WI38 (cell line): ENCODE data around the gene SLX4IP.

Experiments
- H3K4me3 ChIP-seq: 2 replicates; pipeline ENCODE4 v1.5.1; 2011; ENCODE audit warnings: low read depth, mild to moderate bottlenecking, control low read depth, low read length
- TF ChIP-seq, protein P1 (sequence below): IDR thresholded peaks from 2 replicates; pipeline ENCODE4 v1.5.1; 2012; ENCODE audit warnings: low read depth, mild to moderate bottlenecking, control low read depth, low read length

SLX4IP gene

DNA sequence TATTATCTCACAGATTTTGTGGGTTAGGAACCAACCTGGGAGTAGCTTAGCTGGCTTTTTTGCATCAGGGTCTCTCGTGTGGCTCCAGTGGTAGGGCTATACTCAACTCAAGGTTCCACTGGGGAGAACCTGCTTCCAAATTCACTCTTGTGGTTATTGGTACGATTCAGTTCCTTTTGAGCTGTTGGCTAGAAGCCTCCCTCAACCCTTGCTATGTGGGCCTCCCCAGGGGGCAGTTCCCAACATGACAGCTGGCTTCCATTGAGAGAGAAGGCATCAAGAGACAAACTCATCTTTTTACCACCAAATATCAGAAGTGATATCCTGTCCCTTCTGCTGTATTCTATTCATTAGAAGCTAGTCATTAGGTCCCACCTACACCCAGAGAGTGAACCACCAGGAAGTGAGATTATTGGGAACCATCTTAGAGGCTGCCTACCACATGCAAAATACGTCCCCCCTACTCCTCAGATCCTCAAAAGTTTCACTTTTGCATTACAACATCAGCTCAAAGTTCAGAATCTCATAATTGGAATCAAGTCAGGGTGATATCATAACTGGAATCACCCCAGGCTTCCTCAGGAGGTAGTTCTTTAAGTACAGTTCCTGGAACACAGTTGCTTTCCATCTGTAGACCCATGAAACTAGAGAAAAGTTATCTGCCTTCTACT lies 32.0 kb upstream of the SLX4IP start:
- no peak overlapping the region for H3K4me3 ChIP-seq
- TF ChIP-seq, protein P1, sequence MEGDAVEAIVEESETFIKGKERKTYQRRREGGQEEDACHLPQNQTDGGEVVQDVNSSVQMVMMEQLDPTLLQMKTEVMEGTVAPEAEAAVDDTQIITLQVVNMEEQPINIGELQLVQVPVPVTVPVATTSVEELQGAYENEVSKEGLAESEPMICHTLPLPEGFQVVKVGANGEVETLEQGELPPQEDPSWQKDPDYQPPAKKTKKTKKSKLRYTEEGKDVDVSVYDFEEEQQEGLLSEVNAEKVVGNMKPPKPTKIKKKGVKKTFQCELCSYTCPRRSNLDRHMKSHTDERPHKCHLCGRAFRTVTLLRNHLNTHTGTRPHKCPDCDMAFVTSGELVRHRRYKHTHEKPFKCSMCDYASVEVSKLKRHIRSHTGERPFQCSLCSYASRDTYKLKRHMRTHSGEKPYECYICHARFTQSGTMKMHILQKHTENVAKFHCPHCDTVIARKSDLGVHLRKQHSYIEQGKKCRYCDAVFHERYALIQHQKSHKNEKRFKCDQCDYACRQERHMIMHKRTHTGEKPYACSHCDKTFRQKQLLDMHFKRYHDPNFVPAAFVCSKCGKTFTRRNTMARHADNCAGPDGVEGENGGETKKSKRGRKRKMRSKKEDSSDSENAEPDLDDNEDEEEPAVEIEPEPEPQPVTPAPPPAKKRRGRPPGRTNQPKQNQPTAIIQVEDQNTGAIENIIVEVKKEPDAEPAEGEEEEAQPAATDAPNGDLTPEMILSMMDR: no peak

DNA sequence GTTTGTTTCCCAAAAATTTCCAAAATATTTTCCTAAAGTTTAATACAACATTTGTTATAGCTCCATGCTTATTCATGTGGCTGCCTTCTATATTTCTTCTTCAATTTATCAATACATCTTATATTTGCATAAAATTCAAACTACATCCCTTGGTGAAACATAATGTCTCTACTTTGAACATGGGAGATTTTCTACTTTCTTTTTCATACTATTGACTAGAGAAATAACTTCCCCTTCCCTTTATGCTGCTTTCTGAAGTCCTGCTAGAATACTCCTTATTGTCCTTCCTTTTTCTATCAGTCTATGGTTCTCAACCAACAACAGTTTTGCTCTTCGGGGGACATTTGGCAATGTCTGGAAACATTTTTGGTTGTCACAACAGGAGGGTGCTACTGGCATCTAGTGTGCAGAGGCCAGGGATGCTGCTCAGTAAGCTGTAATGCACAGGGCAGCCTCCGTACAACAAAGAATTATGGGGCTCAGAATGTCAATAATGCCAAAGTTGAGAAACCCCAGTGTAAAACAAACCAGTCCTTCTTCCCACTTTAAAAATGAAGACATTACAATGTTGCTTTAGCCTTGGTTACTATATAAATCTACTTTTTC lies 31.0 kb upstream of the SLX4IP start:
- TF ChIP-seq, protein P1: no peak
- H3K4me3 ChIP-seq: no peak overlapping the region

DNA sequence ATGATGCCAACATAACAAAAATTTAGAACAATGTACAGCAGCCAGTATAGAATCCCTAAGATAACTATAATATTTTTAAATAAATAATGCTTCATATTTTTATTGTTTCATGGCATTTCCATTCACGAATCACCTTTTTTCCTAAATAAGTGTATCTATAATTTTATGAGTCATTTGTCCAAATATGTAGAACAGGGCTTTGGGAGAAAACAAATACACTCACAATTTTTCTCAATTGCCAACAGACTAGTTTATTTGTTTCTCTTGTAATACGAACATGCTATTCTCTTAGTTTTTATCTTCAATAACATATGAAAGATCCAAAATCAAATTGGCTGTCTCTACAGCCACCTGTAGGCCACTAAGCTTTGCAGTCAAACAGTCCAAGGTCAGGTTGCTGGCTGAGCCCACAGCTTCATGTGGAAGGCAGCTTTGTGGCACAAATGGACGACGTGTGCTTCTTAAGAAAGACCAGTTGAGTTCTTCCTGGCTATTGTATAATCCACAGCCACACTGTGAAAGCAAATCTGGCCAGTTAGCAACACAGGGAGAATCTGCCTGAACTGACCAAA lies 30.1 kb upstream of the SLX4IP start:
- H3K4me3 ChIP-seq: no peak overlapping the region
- TF ChIP-seq, protein P1: no peak

DNA sequence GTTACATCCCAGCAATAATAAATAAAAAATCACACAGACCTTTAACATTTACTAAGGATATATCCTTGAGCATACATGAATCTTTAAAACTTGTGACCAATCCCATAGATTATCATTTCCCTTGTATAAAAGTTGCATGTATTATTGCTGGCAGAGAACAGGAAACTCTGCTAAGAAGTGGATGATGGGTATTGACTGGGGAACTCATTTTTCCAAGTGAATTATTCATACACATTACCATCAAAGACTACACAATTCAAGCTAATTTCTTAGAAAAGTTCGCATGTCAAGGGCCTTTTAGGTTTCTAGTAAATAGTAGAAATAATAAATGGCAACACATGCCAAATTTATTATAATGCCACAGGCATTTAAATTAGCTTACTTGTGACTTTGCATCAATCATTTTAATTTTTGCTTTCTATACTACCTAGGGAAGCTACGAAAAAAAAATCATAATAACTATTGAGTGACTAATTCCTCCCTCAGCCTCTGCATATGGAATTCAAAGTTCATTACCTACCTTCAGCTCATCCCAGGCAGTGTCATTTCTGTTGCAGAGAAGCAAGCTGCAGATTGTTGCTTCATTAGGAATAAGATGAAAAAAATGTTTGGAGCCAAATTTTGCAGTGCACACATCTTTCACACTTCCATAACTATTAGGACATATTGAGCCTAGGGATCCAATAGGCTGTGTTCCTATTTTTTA lies 26.8 kb upstream of the SLX4IP start:
- H3K4me3 ChIP-seq: no peak overlapping the region
- TF ChIP-seq, protein P1: no peak

DNA sequence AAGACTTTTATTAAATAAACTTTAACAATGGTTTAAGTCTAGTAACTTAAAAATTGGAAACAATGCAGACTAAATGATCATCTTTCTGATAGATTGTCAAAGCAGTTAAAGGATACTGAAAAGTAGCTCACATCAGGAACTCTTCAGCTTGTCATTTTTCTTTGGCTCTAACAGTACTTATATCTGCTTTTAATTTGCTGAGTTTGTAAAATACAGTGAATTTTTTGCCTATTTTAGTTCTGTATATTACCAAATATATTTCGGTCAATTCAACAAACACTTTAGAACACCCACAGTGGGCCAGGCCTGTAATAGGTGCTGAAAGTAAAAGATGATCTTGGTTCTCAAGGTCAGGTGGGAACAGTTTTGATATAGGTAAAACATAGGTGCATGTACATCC lies 23.4 kb upstream of the SLX4IP start:
- no peak overlapping the region for H3K4me3 ChIP-seq
- TF ChIP-seq, protein P1: no peak

DNA sequence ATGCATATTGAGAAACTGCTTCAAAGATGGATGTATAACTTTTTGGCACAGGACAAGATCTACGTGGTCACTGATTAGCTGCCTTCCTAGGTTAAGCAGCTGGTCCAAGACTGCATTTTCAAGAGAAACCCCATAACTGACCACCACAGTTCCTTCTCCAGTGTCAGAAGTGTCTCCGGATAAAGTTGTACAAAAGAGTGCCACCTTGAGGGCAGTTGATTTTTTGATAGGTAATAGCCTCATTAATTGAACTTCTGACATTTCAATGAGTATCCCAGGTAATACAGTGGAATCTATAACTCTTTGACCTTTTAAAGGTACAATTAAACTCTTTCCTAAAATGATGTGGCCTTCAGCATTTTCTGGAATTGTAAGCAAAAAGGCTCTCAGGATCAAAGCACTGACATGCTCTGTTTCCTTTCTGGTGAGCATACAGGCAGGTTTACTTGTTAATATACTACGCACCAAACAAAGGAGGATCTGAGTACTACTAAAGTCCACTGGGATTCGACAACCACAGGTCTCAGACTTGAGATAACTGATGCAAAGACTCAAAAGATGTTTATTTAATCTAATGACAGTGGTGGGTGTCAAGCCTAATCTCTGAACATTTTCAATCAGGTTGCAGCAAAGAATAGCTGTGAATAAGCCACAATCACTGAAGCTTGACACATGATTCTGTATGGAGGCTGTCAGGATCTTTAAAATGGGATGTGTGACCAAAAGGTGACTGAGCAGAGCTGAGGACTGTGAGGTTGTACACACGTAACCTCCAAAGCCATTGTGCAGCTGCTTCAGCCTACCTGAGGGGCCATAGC lies 22.3 kb upstream of the SLX4IP start:
- no peak overlapping the region for H3K4me3 ChIP-seq
- TF ChIP-seq, protein P1: no peak
